ENCODE data around the gene AQP2.

The AQP2 gene

GRCh38 chr12:49947593-49948226 lies 2.8 kb upstream of the AQP2 start:
- in situ Hi-C loops (cut with HindIII; ENCODE audit: low sequenced_read_pairs) = no loop called here
- DNase-seq (ENCODE audit: low read depth) = no peak
- TF ChIP-seq CTCF (IDR thresholded peaks at IDR 0.05; ENCODE audit: low read depth, low read length, missing control alignments) = no peak
- H3K4me3 ChIP-seq (ENCODE audit: low read depth, low read length) = no peak overlapping the region

GRCh38 chr12:49948866-49949845 lies 1.4 kb upstream of the AQP2 start:
- no peak for TF ChIP-seq CTCF (IDR thresholded peaks at IDR 0.05; ENCODE audit: low read depth, low read length, missing control alignments)
- H3K4me3 ChIP-seq (ENCODE audit: low read depth, low read length) = no peak overlapping the region
- in situ Hi-C loops (cut with HindIII; ENCODE audit: low sequenced_read_pairs) = no loop called here
- no peak for DNase-seq (ENCODE audit: low read depth)

GRCh38 chr12:49949866-49950265 lies 671 bp upstream of the AQP2 start:
- in situ Hi-C loops (cut with HindIII; ENCODE audit: low sequenced_read_pairs) = no loop called here
- no peak for TF ChIP-seq CTCF (IDR thresholded peaks at IDR 0.05; ENCODE audit: low read depth, low read length, missing control alignments)
- no peak overlapping the region for H3K4me3 ChIP-seq (ENCODE audit: low read depth, low read length)
- DNase-seq (ENCODE audit: low read depth) = no peak

GRCh38 chr12:49951411-49952240 lies 1.1 kb downstream of the AQP2 start:
- in situ Hi-C loops (cut with HindIII; ENCODE audit: low sequenced_read_pairs) = no loop called here
- H3K4me3 ChIP-seq (ENCODE audit: low read depth, low read length) = no peak overlapping the region
- DNase-seq (ENCODE audit: low read depth) = no peak
- no peak for TF ChIP-seq CTCF (IDR thresholded peaks at IDR 0.05; ENCODE audit: low read depth, low read length, missing control alignments)

GRCh38 chr12:49952391-49953055 lies 2.0 kb downstream of the AQP2 start:
- no peak overlapping the region for H3K4me3 ChIP-seq (ENCODE audit: low read depth, low read length)
- no peak for TF ChIP-seq CTCF (IDR thresholded peaks at IDR 0.05; ENCODE audit: low read depth, low read length, missing control alignments)
- in situ Hi-C loops (cut with HindIII; ENCODE audit: low sequenced_read_pairs) = no loop called here
- DNase-seq (ENCODE audit: low read depth) = no peak

- no peak overlapping the region for H3K4me3 ChIP-seq (ENCODE audit: low read depth, low read length)
- in situ Hi-C loops (cut with HindIII; ENCODE audit: low sequenced_read_pairs) = no loop called here
- TF ChIP-seq CTCF (IDR thresholded peaks at IDR 0.05; ENCODE audit: low read depth, low read length, missing control alignments) = no peak
- no peak for DNase-seq (ENCODE audit: low read depth)
Observed at GRCh38 chr12:49953151-49953550, 2.6 kb downstream of the AQP2 start.

Data from astrocyte of the cerebellum (primary cell).